ENCODE data around the gene TRAF3IP3. TPM values are rescaled to one million over a fixed set of nuclear protein-coding genes. Genes with fewer than 3 reads are reported as not detected.

The TRAF3IP3 gene
- total RNA-seq = 1 to 10 TPM; 4.7 to 7.7 (median 6.4) TPM
- long read RNA-seq, donor 1, partial matches to known transcripts = 2 of 5 reads
- long read RNA-seq, donor 1, other reads (novel, unspliced or antisense) = 3 of 5 reads
- long read RNA-seq, donor 2, partial matches to known transcripts = 2 of 6 reads
- long read RNA-seq, donor 2, other reads (novel, unspliced or antisense) = 1 of 6 reads

- intact Hi-C loops (cut with DNase I, micrococcal nuclease) = no loop called here
- TF ChIP-seq CTCF (IDR thresholded peaks at IDR 0.05) = no peak
- ATAC-seq = peak; percentile 89
- Histone ChIP-seq H3K4me3 (no peak within 1 kb of the TSS), H3K9me3 (no peaks in the 10 kb centered on the region), H3K4me1 (ENCODE audit: low read depth) (no peaks in the 10 kb centered on the region), H3K36me3 (ENCODE audit: low read depth) (no peaks in the 10 kb centered on the region)
- DNase-seq = peak; percentile 41 to 80 (median 52)
Observed at GRCh38 chr1:209755926-209756614, at the start of gene TRAF3IP3. TRAF3IP3 (plus strand) TSS chr1:209756053; CDS start chr1:209760040, 3,987 bp downstream.

- intact Hi-C loops (cut with DNase I, micrococcal nuclease) = no loop called here
- H3K4me3 ChIP-seq = no peak overlapping the region
- no peak for DNase-seq
- no peaks in the 10 kb centered on the region for H3K36me3 ChIP-seq (ENCODE audit: low read depth)
- H3K9me3 ChIP-seq = no peaks in the 10 kb centered on the region
- no peak for ATAC-seq
- H3K4me1 ChIP-seq (ENCODE audit: low read depth) = no peaks in the 10 kb centered on the region
- no peak for TF ChIP-seq CTCF (IDR thresholded peaks at IDR 0.05)
Observed at GRCh38 chr1:209706622-209707021, 49.2 kb upstream of the TRAF3IP3 start.

DNA sequence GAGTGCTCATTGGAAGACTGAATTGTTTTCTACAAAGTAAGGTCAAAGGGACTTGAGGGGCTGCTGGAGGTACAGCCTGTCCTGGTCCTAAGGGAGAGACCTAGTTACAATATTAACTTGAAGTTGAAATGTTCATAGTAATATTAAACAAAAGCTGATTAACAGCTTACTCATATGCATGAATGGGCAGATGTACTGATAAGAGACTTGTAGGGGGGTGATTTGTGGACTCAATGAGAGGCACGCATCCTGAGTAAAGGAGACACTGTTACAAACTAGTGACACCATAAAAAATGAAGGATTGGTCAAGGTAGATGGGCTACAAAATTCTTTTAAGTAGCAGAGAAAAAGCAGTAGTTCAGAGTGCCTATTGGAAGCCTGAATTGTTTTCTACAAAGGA is 48.5 kb upstream of the TRAF3IP3 start:
- no peak for TF ChIP-seq CTCF (IDR thresholded peaks at IDR 0.05)
- H3K4me1 ChIP-seq (ENCODE audit: low read depth) = no peaks in the 10 kb centered on the region
- DNase-seq = no peak
- no peaks in the 10 kb centered on the region for H3K9me3 ChIP-seq
- H3K4me3 ChIP-seq = no peak overlapping the region
- intact Hi-C loops (cut with DNase I, micrococcal nuclease) = no loop called here
- no peak for ATAC-seq
- H3K36me3 ChIP-seq (ENCODE audit: low read depth) = no peaks in the 10 kb centered on the region

DNA sequence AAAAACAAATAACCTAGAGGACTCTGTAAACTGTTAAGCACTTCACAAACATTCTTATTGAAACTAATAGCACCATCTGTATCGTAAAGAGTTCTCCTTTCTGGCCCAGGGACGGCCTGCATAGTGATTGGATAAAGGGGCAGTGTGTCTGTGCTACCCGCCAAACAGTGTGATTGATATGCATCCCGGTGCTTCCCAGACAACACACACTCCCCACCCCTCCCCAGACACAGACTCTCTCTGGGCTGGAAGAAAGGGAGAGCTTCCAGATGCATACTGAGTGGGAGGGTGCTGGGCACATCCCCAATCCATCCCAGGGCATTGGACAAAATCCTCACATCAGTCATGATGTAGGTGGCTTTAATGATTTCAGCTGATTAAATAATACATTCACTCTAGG is 47.6 kb upstream of the TRAF3IP3 start:
- ATAC-seq = no peak
- intact Hi-C loops (cut with DNase I, micrococcal nuclease) = no loop called here
- TF ChIP-seq CTCF (IDR thresholded peaks at IDR 0.05) = no peak

GRCh38 chr1:209710093-209710492 is 45.8 kb upstream of the TRAF3IP3 start:
- ATAC-seq (no peak), DNase-seq (no peak)
- intact Hi-C loops (cut with DNase I, micrococcal nuclease) = no loop called here
- Histone ChIP-seq H3K36me3 (ENCODE audit: low read depth) (no peaks in the 10 kb centered on the region), H3K4me1 (ENCODE audit: low read depth) (no peaks in the 10 kb centered on the region), H3K4me3 (no peak overlapping the region), H3K9me3 (no peaks in the 10 kb centered on the region)
- no peak for TF ChIP-seq CTCF (IDR thresholded peaks at IDR 0.05)

More for the DNA sequence above, 47.6 kb upstream of the TRAF3IP3 start:
- Histone ChIP-seq H3K9me3 (no peaks in the 10 kb centered on the region), H3K4me1 (ENCODE audit: low read depth) (no peaks in the 10 kb centered on the region), H3K36me3 (ENCODE audit: low read depth) (no peaks in the 10 kb centered on the region), H3K4me3 (no peak overlapping the region)
- DNase-seq = no peak

Data from mucosa of descending colon (tissue), 3 donors.